Measurements from ENCODE around the gene LAP3.

GRCh38 chr4:17560065-17560673 is 16.8 kb upstream of the LAP3 start:
- TF ChIP-seq, protein P1, sequence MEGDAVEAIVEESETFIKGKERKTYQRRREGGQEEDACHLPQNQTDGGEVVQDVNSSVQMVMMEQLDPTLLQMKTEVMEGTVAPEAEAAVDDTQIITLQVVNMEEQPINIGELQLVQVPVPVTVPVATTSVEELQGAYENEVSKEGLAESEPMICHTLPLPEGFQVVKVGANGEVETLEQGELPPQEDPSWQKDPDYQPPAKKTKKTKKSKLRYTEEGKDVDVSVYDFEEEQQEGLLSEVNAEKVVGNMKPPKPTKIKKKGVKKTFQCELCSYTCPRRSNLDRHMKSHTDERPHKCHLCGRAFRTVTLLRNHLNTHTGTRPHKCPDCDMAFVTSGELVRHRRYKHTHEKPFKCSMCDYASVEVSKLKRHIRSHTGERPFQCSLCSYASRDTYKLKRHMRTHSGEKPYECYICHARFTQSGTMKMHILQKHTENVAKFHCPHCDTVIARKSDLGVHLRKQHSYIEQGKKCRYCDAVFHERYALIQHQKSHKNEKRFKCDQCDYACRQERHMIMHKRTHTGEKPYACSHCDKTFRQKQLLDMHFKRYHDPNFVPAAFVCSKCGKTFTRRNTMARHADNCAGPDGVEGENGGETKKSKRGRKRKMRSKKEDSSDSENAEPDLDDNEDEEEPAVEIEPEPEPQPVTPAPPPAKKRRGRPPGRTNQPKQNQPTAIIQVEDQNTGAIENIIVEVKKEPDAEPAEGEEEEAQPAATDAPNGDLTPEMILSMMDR (IDR thresholded peaks at IDR 0.05; ENCODE audit: insufficient read depth, low read length, poor library complexity, severe bottlenecking) = no peak
- TF ChIP-seq EZH2phosphoT487 (conservative IDR thresholded peaks at IDR 0.05; ENCODE audit: low read length) = no peak
